Embryonic facial prominence (tissue), 1 donor: ENCODE data around the gene ENC1.
"Not testable (repeated sequence)": the region's sequence is repeated elsewhere in the genome, so short reads cannot be mapped to it uniquely, and the experiment has no call there.

Source experiments
- DNase-seq: peaks from one replicate; pipeline ENCODE4 v3.0.0-alpha.2; 2016; ENCODE audit errors: extremely low spot score

Gene ENC1, protein sequence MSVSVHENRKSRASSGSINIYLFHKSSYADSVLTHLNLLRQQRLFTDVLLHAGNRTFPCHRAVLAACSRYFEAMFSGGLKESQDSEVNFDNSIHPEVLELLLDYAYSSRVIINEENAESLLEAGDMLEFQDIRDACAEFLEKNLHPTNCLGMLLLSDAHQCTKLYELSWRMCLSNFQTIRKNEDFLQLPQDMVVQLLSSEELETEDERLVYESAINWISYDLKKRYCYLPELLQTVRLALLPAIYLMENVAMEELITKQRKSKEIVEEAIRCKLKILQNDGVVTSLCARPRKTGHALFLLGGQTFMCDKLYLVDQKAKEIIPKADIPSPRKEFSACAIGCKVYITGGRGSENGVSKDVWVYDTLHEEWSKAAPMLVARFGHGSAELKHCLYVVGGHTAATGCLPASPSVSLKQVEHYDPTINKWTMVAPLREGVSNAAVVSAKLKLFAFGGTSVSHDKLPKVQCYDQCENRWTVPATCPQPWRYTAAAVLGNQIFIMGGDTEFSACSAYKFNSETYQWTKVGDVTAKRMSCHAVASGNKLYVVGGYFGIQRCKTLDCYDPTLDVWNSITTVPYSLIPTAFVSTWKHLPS

GRCh38 chr5:74640450-74640953 is at the start of gene ENC1:
Gene ENC1, minus strand, starts transcription at chr5:74640728. Its CDS starts 4,243 bp downstream, at chr5:74636485.
- DNase-seq: peak; percentile 88

- no peak for DNase-seq
Observed at GRCh38 chr5:74686962-74687751, 46.6 kb upstream of the ENC1 start.

- DNase-seq: no peak
Observed at GRCh38 chr5:74685979-74686631, 45.6 kb upstream of the ENC1 start.

GRCh38 chr5:74684900-74685851 is 44.6 kb upstream of the ENC1 start, which contains the start of gene HEXB:
Gene HEXB, plus strand, starts transcription at chr5:74685233. Its CDS starts 28 bp downstream, at chr5:74685261.
- no peak for DNase-seq

DNA sequence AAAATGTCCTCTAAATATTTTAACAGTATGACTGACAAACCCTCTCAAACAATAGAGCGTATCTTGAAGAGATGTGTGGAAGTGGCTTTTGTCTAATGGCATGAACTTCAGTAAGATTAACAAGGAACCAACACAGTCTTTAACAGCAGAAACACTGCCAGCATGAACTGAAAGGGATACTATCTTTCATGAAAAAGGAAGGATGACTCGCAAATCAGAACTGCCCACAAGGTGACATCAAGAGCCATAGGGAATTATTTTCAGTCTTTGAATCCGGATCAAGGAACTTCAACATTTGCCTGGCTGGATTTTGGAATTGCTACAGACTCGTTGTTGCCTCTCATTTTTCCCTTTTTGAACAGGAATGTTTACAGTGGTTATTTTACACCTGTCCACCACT is 39.4 kb upstream of the ENC1 start:
- DNase-seq: no peak

DNA sequence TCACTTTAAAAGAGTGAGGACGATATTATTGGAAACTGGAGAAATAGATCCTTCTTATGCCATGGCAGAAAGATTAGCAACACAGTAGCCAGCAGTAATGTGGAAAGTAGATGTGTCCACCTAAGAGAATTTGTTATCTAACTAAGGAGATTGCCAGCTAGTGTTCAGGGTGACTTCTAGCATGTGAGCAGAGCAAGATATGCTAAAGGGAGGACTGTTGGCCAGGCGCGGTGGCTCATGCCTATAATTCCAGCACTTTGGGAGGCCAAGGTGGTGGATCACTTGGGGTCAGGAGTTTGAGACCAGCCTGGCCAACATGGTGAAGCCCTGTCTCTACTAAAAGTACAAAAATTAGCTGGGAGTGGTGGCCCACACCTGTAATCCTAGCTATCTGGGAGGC is 38.8 kb upstream of the ENC1 start:
- DNase-seq: not testable (repeated sequence)

DNA sequence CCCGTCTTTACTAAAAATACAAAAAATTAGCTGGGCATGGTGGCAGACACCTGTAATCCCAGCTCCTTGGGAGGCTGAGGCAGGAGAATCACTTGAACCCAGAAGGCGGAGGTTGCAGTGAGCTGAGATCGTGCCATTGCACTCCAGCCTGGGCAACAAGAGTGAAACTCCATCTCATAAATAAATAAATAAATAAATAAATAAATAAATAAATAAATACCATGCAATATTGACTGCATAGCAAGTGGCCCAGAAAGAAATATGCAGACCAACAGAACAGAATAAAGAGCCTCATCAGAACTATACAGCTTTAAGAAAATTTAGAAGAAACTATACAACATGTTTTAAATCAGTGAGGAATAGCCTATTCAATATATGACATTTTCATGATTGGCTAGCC is 37.6 kb upstream of the ENC1 start:
- not testable (repeated sequence) for DNase-seq

GRCh38 chr5:74676466-74676865 is 35.9 kb upstream of the ENC1 start:
- not testable (repeated sequence) for DNase-seq

GRCh38 chr5:74673011-74673790 is 32.7 kb upstream of the ENC1 start:
- no peak for DNase-seq

DNA sequence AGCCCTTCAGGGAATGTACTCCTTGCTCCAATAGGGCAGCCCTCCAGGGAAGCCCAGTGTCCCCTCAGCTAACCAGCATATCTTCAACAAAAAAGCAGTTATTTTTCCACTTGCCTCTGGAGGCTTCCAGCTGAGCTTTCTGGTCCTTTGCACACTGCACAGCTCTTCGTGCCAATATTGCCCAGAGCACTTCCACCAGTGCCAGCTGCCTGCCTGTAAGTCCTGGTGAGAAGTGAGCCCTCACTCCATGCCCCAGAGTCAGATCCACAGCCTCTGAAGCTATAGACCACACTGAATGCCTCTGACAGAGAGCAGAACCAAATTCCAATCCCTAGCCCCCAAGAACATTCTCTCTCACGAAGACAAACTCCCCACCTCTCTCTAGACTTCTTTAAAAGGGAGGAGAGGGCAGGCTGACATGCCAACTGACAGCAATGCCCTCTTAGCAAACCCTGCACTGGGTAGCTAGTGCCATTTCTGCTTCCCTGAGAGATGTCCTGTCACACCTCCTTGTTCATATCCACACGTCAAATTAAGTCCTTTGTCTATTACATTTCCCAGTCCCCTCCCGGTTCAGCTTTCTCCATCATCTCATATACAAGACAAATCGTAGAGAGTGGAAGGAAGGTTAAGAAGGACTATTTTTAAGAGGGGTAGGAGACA is 31.8 kb upstream of the ENC1 start:
- no peak for DNase-seq

GRCh38 chr5:74670396-74671038 is 30.0 kb upstream of the ENC1 start:
- DNase-seq: no peak

DNA sequence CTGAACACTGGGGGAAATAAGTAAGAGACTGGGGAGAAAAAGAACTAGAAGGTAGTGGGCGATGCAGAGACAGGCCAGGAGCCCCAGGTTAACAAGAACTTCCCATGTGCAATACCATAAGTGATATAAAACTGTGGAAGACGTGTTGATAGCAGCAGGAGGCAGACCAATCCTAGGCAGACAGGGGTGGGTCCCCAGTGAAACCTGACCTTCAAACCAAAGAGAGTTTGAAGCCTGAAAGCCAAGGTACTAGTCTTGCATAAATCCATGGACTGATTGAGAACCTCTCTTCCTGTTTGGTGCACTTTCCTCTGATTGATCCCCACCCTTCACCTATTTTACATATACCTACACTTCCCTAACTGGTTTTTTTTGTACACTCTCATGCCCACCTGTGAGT is 29.3 kb upstream of the ENC1 start:
- DNase-seq: no peak

- no peak for DNase-seq
Observed at GRCh38 chr5:74667396-74667795, 26.9 kb upstream of the ENC1 start.

DNA sequence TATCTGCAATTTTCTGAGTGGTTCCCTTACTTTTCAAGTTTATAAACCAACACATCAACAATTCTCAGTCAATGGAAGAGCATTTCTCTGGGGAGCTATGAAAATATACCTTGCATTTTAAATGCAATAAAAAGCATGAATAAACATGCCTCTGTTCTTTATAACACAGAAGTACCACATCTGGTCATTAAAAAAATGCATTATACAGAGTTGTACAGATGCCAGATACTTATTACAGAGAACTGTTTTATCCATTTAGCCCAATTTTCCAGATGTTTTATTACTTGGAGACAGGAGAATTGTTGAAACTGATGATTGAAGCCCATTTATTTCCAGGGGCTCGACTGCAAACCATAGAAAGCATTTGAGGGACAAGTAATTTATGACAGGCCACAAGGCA is 25.3 kb upstream of the ENC1 start:
- no peak for DNase-seq

DNA sequence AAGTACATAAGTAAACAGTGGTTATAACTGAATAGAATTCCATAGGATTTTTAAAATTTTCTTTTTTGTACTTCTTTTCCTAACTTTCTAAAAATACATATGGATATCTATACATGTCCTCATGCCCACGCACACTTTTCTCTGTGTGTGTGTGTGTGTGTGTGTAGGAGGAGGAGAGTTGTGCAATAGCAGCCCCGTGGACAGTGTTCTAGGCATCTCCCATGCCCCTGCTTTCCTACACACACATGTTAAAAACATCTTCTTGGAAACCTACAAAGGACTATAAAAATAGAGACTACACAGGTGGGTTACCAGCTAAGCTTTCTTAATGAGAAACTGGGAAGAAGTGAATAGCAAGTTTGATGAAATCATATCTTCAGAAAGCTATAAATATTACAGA is 24.7 kb upstream of the ENC1 start:
- DNase-seq: no peak

- DNase-seq: no peak
Observed at GRCh38 chr5:74664551-74664950, 24.0 kb upstream of the ENC1 start.

DNA sequence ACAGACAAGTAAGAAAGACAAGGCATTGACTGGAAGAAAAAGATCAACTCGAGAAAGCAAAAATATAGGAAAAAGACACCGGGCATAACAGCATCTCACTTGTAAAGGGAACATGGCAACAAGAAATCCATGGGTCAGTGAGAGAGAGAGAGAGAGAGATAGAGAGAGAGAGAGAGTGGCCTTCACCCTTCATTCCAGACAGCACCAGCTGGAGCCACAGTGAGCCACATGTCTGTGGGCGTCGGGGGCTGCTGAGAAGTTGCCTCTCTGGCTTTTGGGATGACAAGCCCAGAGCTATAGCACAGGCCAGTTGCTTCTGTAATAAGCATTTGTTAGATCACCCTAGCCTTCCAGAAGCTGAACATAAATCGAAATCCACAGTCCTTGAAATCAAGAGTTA is 20.3 kb upstream of the ENC1 start:
- no peak for DNase-seq

- DNase-seq: no peak
Observed at GRCh38 chr5:74660140-74660539, 19.6 kb upstream of the ENC1 start.

DNA sequence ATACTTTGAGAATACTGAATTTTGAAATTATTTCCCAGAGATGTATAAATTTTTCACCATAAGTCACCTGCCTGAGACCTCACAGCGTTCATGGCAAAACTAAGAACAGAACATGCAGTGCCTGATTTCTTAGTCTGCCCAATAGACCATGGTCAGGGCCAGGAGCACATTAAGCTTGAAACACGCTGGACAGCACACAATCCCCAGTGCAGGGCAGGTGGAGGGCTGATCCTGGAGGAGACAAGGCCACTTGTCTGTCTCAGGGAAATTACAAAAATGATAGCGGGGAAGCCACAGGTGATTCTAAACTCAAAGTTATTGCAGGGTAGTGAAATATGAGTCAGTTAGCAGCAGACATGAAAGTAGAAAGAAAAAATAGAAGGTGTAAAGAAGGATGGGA is 18.6 kb upstream of the ENC1 start:
- DNase-seq: no peak
